PFSK-1 (cell line): ENCODE results near the gene GPBP1L1.

Experiments
- FOXP2 ChIP-seq: optimal IDR thresholded peaks from 2 replicates; pipeline ENCODE3; 2011; ENCODE audit warnings: borderline replicate concordance, control low read depth, inconsistent platforms; ENCODE audit not compliant: insufficient read depth; ENCODE audit errors: extremely low read length, extremely low read depth
- POLR2AphosphoS5 ChIP-seq: IDR thresholded peaks from 2 replicates; pipeline ENCODE4 v1.6.1; 2012; ENCODE audit warnings: low read depth, mild to moderate bottlenecking, control low read depth, low read length, moderate library complexity
- REST ChIP-seq, 2 experiments: IDR thresholded peaks; 2 replicates each; pipeline versions ENCODE4 v1.6.1 to v1.8.0; 2011 to 2012; ENCODE audit warnings: low read depth in 2 of 2, low read length in 2 of 2, control low read depth in 1 of 2, inconsistent platforms in 1 of 2, mild to moderate bottlenecking in 1 of 2, moderate library complexity in 1 of 2; ENCODE audit not compliant: insufficient read depth in 1 of 2
- SIN3A ChIP-seq: IDR thresholded peaks from 2 replicates; pipeline ENCODE4 v1.6.1; 2012; ENCODE audit warnings: mild to moderate bottlenecking, low read length, moderate library complexity, borderline replicate concordance; ENCODE audit not compliant: insufficient read depth
- TAF1 ChIP-seq: IDR thresholded peaks from 2 replicates; pipeline ENCODE4 v1.6.1; 2012; ENCODE audit warnings: low read length, control low read depth, borderline replicate concordance; ENCODE audit not compliant: insufficient read depth

The GPBP1L1 gene

GRCh38 chr1:45647248-45648021 lies 38.9 kb downstream of the GPBP1L1 start:
- TF ChIP-seq SIN3A (no peak), FOXP2 (no peak), POLR2AphosphoS5 (no peak), REST (IDR thresholded peaks at IDR 0.05; ENCODE audit: insufficient read depth in 1 of 2, low read depth in 2 of 2, low read length in 2 of 2) (no peak)

GRCh38 chr1:45644661-45645060 lies 41.7 kb downstream of the GPBP1L1 start:
- no peak for TF ChIP-seq POLR2AphosphoS5
- no peak for TF ChIP-seq REST (IDR thresholded peaks at IDR 0.05; ENCODE audit: insufficient read depth in 1 of 2, low read depth in 2 of 2, low read length in 2 of 2)
- TF ChIP-seq FOXP2 = no peak
- TF ChIP-seq TAF1 = no peak
- no peak for TF ChIP-seq SIN3A

GRCh38 chr1:45643978-45644377 lies 42.4 kb downstream of the GPBP1L1 start:
- no peak for TF ChIP-seq POLR2AphosphoS5
- TF ChIP-seq FOXP2 = no peak
- TF ChIP-seq TAF1 = no peak
- TF ChIP-seq REST (IDR thresholded peaks at IDR 0.05; ENCODE audit: insufficient read depth in 1 of 2, low read depth in 2 of 2, low read length in 2 of 2) = no peak
- no peak for TF ChIP-seq SIN3A

GRCh38 chr1:45643321-45643720 lies 43.0 kb downstream of the GPBP1L1 start:
- TF ChIP-seq TAF1 = no peak
- no peak for TF ChIP-seq REST (IDR thresholded peaks at IDR 0.05; ENCODE audit: insufficient read depth in 1 of 2, low read depth in 2 of 2, low read length in 2 of 2)
- no peak for TF ChIP-seq FOXP2
- no peak for TF ChIP-seq POLR2AphosphoS5
- TF ChIP-seq SIN3A = no peak
